Measurements from ENCODE around the gene CBFA2T3.

DNA sequence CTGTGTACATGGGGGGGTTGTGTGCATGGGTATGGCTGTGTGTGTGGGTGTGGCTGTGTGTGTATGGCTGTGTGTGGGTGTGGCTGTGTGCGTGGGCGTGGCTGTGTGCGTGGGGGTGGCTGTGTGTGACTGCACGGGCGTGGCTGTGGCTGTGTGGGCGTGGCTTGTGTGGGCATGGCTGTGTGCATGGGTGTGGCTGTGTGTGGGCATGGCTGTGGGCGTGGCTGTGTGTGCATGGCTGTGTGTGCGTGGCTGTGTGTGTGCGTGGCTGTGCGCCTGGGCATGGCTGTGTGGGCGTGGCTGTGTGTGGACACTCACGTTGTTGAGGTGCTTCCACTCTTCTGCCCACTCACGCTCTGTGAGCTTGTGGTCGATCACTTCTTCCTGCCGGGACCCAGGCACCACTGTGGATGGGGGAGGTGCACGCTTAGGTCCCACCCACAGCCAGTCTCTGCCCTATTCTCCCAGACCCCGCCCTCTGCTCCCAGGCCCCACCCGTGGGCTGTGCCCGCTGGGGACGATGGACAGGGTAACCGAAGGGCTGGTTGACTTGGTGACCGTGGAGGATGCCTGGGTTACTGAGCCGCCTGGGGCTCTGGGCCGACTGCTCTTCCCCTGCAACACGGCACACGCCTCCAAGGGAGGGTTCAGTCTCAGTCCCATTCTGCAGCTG, 94.5 kb downstream of the CBFA2T3 start:
- TF ChIP-seq POLR2A (IDR thresholded peaks at IDR 0.05; ENCODE audit: low read length) (no peak), GATA1 (IDR thresholded peaks at IDR 0.05; ENCODE audit: low read depth, low read length) (no peak)

All from erythroblast (primary cell).